Sigmoid colon (tissue), 4 donors: Measurements from ENCODE around the gene B4GALNT3.

Source experiments
- CTCF ChIP-seq, 4 experiments: fragments of 450-650 bp in 3 of 4; fragments of 200-600 bp in 1 of 4; IDR thresholded peaks; one replicate each; pipeline ENCODE4 v1.5.1; 2016 to 2019; ENCODE audit warnings: antibody characterized with exemption in 4 of 4, mild to moderate bottlenecking in 3 of 4, moderate library complexity in 2 of 4
- EP300 ChIP-seq, 4 donors: sonication (generic); formaldehyde crosslinking; IDR thresholded peaks; one replicate each; pipeline ENCODE4 v1.6.1; 2017; ENCODE audit warnings: antibody characterized with exemption in 4 of 4
- POLR2A ChIP-seq, 2 donors: fragments of 450-650 bp; IDR thresholded peaks; one replicate each; pipeline ENCODE4 v1.6.1; 2016; ENCODE audit warnings: antibody characterized with exemption in 2 of 2, mild to moderate bottlenecking in 2 of 2, moderate library complexity in 2 of 2
- POLR2AphosphoS5 ChIP-seq, 4 donors: sonication (generic); formaldehyde crosslinking; IDR thresholded peaks; one replicate each; pipeline ENCODE4 v1.6.1; 2017; ENCODE audit warnings: antibody characterized with exemption in 4 of 4

- TF ChIP-seq CTCF (IDR thresholded peaks at IDR 0.05) (no peak), POLR2A (IDR thresholded peaks at IDR 0.05) (no peak), POLR2AphosphoS5 (IDR thresholded peaks at IDR 0.05) (no peak), EP300 (IDR thresholded peaks at IDR 0.05) (no peak)
Measured at GRCh38 chr12:588024-588322, 128.2 kb downstream of the B4GALNT3 start.
